H9 (cell line): ENCODE measurements around the gene PIEZO2. TPM values are rescaled to one million over a fixed set of nuclear protein-coding genes. Genes with fewer than 3 reads are reported as not detected.

Source experiments
- DNase-seq: peaks from one replicate; pipeline ENCODE4 v3.0.0-alpha.2; 2017
- H2AFZ ChIP-seq: one replicate; pipeline ENCODE4 v1.6.1; 2013; ENCODE audit warnings: mild to moderate bottlenecking, low read length, control low read depth, moderate library complexity
- H2AK5ac ChIP-seq: 2 replicates; pipeline ENCODE4 v1.6.1; 2013; ENCODE audit warnings: low read length, control low read depth, mixed read lengths; ENCODE audit not compliant: insufficient read length
- H2BK120ac ChIP-seq: one replicate; pipeline ENCODE4 v1.6.1; 2013; ENCODE audit warnings: low read depth, mild to moderate bottlenecking, low read length, control low read depth, inconsistent platforms; ENCODE audit not compliant: poor library complexity, severe bottlenecking
- H2BK12ac ChIP-seq: 2 replicates; pipeline ENCODE4 v1.6.1; 2013; ENCODE audit warnings: low read length, control low read depth, mixed read lengths, low read depth; ENCODE audit not compliant: insufficient read length
- H2BK15ac ChIP-seq: 2 replicates; pipeline ENCODE4 v1.6.1; 2013; ENCODE audit warnings: low read depth, low read length, control low read depth
- H2BK20ac ChIP-seq: one replicate; pipeline ENCODE4 v1.6.1; 2013; ENCODE audit warnings: low read depth, mild to moderate bottlenecking, low read length, control low read depth, inconsistent platforms; ENCODE audit not compliant: poor library complexity, severe bottlenecking
- H2BK5ac ChIP-seq: 2 replicates; pipeline ENCODE4 v1.6.1; 2013; ENCODE audit warnings: low read length, control low read depth, mixed read lengths; ENCODE audit not compliant: insufficient read length
- H3K14ac ChIP-seq: 2 replicates; pipeline ENCODE4 v1.6.1; 2013; ENCODE audit warnings: low read length, control low read depth; ENCODE audit not compliant: insufficient read depth
- H3K18ac ChIP-seq: 2 replicates; pipeline ENCODE4 v1.6.1; 2013; ENCODE audit warnings: low read depth, mild to moderate bottlenecking, mixed read lengths, low read length, control low read depth; ENCODE audit not compliant: insufficient read length
- H3K23ac ChIP-seq: 2 replicates; pipeline ENCODE4 v1.6.1; 2013; ENCODE audit warnings: low read length, control low read depth, mixed read lengths, low read depth; ENCODE audit not compliant: insufficient read length
- H3K23me2 ChIP-seq: 2 replicates; pipeline ENCODE4 v1.6.1; 2013; ENCODE audit warnings: low read depth, mild to moderate bottlenecking, mixed read lengths, low read length, control low read depth; ENCODE audit not compliant: insufficient read length, poor library complexity, severe bottlenecking
- H3K27ac ChIP-seq: 2 replicates; pipeline ENCODE4 v1.5.1; 2013; ENCODE audit warnings: low read length, control low read depth, mixed read lengths, low read depth; ENCODE audit not compliant: insufficient read length
- H3K27me3 ChIP-seq: 2 replicates; pipeline ENCODE4 v1.6.1; 2013; ENCODE audit warnings: low read length, control low read depth, inconsistent platforms; ENCODE audit not compliant: insufficient read depth
- H3K4ac ChIP-seq: 2 replicates; pipeline ENCODE4 v1.6.1; 2013; ENCODE audit warnings: low read depth, mild to moderate bottlenecking, control low read depth, inconsistent platforms, low read length, moderate library complexity
- H3K4me1 ChIP-seq: 2 replicates; pipeline ENCODE4 v1.6.1; 2013; ENCODE audit warnings: low read length, control low read depth, inconsistent platforms; ENCODE audit not compliant: insufficient read depth
- H3K4me2 ChIP-seq: 2 replicates; pipeline ENCODE4 v1.6.1; 2013; ENCODE audit warnings: low read length, control low read depth, mixed read lengths; ENCODE audit not compliant: insufficient read length, insufficient read depth
- H3K56ac ChIP-seq: 2 replicates; pipeline ENCODE4 v1.6.1; 2013; ENCODE audit warnings: low read depth, mild to moderate bottlenecking, mixed read lengths, low read length, control low read depth; ENCODE audit not compliant: insufficient read length
- H3K79me1 ChIP-seq: 2 replicates; pipeline ENCODE4 v1.6.1; 2013; ENCODE audit warnings: low read depth, mild to moderate bottlenecking, moderate library complexity, low read length, control low read depth, inconsistent platforms; ENCODE audit not compliant: insufficient read depth, poor library complexity, severe bottlenecking
- H3K79me2 ChIP-seq: 2 replicates; pipeline ENCODE4 v1.6.1; 2013; ENCODE audit warnings: low read length, control low read depth, inconsistent platforms; ENCODE audit not compliant: insufficient read depth
- H3K9ac ChIP-seq: 2 replicates; pipeline ENCODE4 v1.6.1; 2013; ENCODE audit warnings: low read length, control low read depth, mixed read lengths; ENCODE audit not compliant: insufficient read length; ENCODE audit errors: extremely low read depth
- H3K9me3 ChIP-seq: one replicate; pipeline ENCODE4 v1.6.1; 2013; ENCODE audit warnings: low read depth, low read length, inconsistent platforms; ENCODE audit not compliant: control insufficient read depth
- H3T11ph ChIP-seq: one replicate; pipeline ENCODE4 v1.6.1; 2013; ENCODE audit warnings: mild to moderate bottlenecking, low read length, control low read depth, inconsistent platforms
- H4K20me1 ChIP-seq: one replicate; pipeline ENCODE4 v1.6.1; 2013; ENCODE audit not compliant: control insufficient read depth, insufficient read length, insufficient read depth
- H4K5ac ChIP-seq: 2 replicates; pipeline ENCODE4 v1.6.1; 2013; ENCODE audit warnings: low read depth, mild to moderate bottlenecking, mixed read lengths, low read length, control low read depth; ENCODE audit not compliant: insufficient read length
- H4K8ac ChIP-seq: replicated peaks from 2 replicates; pipeline ENCODE4 v1.6.1; 2013; ENCODE audit warnings: low read length, control low read depth, mixed read lengths, low read depth; ENCODE audit not compliant: insufficient read length
- H4K91ac ChIP-seq: 2 replicates; pipeline ENCODE4 v1.6.1; 2013; ENCODE audit warnings: low read depth, mild to moderate bottlenecking, moderate library complexity, mixed read lengths, low read length, control low read depth; ENCODE audit not compliant: insufficient read length
- H3K27ac Mint-ChIP-seq, 3 experiments: 2 replicates in 2 of 3; 3 replicates in 1 of 3; pipeline ENCODE4 v1.8.0; 2020 to 2021; ENCODE audit warnings: mixed read lengths in 3 of 3, mild to moderate bottlenecking in 1 of 3, moderate library complexity in 1 of 3
- H3K27me3 Mint-ChIP-seq: 2 replicates; pipeline ENCODE4 v1.8.0; 2021; ENCODE audit warnings: low read depth, mild to moderate bottlenecking, moderate library complexity, mixed read lengths
- H3K36me3 Mint-ChIP-seq, 3 experiments: 2 replicates in 2 of 3; 3 replicates in 1 of 3; pipeline ENCODE4 v1.8.0; 2020 to 2021; ENCODE audit warnings: low read depth in 3 of 3, mixed read lengths in 3 of 3; ENCODE audit not compliant: insufficient read depth in 1 of 3
- H3K4me1 Mint-ChIP-seq, 2 experiments: 2 replicates each; pipeline ENCODE4 v1.8.0; 2020; ENCODE audit warnings: mixed read lengths in 2 of 2
- H3K4me3 Mint-ChIP-seq, 2 experiments: 2 replicates in 1 of 2; 3 replicates in 1 of 2; pipeline ENCODE4 v1.8.0; 2020 to 2021; ENCODE audit warnings: mild to moderate bottlenecking in 2 of 2, mixed read lengths in 2 of 2, moderate library complexity in 1 of 2
- H3K9me3 Mint-ChIP-seq, 2 experiments: 2 replicates in 1 of 2; 3 replicates in 1 of 2; pipeline ENCODE4 v1.8.0; 2020; ENCODE audit warnings: mild to moderate bottlenecking in 2 of 2, mixed read lengths in 2 of 2, moderate library complexity in 1 of 2
- CTCF ChIP-seq: fragments of 200-600 bp; sonication (generic); conservative IDR thresholded peaks from 3 replicates; pipeline ENCODE4 v1.8.0; 2021; ENCODE audit warnings: antibody characterized with exemption, mild to moderate bottlenecking
- WGBS: extraction: QIAGEN DNeasy Blood & Tissue Kit; methylation state at CpG from one replicate; pipeline ENCODE4 v1.1.7; 2013; ENCODE audit warnings: missing lambda C conversion rate, low lambda C conversion rate, mixed read lengths; ENCODE audit not compliant: insufficient read length; ENCODE audit errors: extremely low coverage; 5-methylcytosine and 5-hydroxymethylcytosine counted together
- total RNA-seq: library from RNA; stranded (reverse); gene quantifications from 2 replicates; pipeline ENCODE4 v1.2.1, GENCODE V29; 2021

Gene PIEZO2
- total RNA-seq, 1 experiment from 2014 or later: 3.9 TPM

DNA sequence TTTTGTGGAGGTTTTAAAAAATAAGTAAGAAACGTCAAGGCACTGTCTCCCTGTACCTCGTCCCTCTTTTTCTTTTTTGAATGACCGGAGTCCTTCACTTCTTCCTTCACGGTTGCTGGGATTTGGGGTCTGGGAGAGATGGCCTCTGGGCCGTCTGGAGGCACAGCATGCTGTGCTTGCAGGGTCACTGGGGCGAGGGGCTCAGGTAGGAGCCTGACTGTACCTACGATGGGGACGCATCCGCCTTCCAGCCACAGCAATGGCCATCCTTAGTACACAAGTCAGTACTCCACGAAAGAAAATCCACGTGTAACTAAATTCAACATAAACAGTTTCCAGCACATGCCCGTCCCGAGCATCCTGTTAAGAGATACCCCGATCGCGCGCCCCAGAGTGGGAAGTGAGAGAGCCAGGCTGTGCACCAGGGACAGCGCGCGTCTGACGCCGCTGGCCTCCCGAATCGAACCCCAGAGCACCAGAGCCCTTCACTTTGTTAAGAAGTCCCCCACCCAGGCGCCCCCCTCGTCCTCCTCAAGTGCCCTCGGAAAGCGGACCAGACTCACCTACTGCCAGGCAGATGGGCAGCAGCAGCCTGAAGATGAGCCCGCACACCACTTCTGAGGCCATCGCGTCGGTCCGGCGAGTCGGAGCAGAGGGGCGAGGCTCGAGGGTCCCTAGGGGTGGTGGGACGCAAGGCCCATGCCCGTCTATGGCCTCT, 1.2 kb downstream of the PIEZO2 start:
- no peak overlapping the region for H3K4ac ChIP-seq
- no peaks in the 10 kb centered on the region for H3K9me3 ChIP-seq
- no peak overlapping the region for H2BK12ac ChIP-seq
- Mint-ChIP-seq H3K27ac (peak overlapping the region in 1 of 3 experiments; percentile 78; a peak in 1 of 7 replicates), H3K9me3 (no peaks in the 10 kb centered on the region; a peak in 2 of 5 replicates), H3K27me3 (peaks cover 49% of the 10 kb centered on the region), H3K36me3 (peaks cover 0 to 5% (median 0%) of the 10 kb centered on the region in 3 experiments; a peak in 3 of 7 replicates), H3K4me1 (peaks cover 41 to 47% of the 10 kb centered on the region in 2 experiments), H3K4me3 (peak overlapping the region; percentile 64 to 81)
- H4K91ac ChIP-seq: no peak overlapping the region
- H2AFZ ChIP-seq: no peak overlapping the region
- no peak overlapping the region for H4K5ac ChIP-seq
- peaks cover 16% of the 10 kb centered on the region; the same call in 1 of the 2 replicates for H3K4me1 ChIP-seq
- no peak overlapping the region for H2AK5ac ChIP-seq
- peak; percentile 35 for DNase-seq
- H3K14ac ChIP-seq: peak overlapping the region; percentile 31
- no peak overlapping the region for H3T11ph ChIP-seq
- no peak overlapping the region for H3K27ac ChIP-seq
- no peak overlapping the region for H3K56ac ChIP-seq
- peaks cover 18% of the 10 kb centered on the region for H3K23me2 ChIP-seq
- no peak overlapping the region for H2BK5ac ChIP-seq
- no peak overlapping the region for H3K18ac ChIP-seq
- H3K9ac ChIP-seq: no peak overlapping the region
- no peak for TF ChIP-seq CTCF
- H4K20me1 ChIP-seq: no peaks in the 10 kb centered on the region
- H2BK15ac ChIP-seq: no peak overlapping the region
- H3K27me3 ChIP-seq: peaks cover 15% of the 10 kb centered on the region; the same call in 1 of the 2 replicates
- H3K23ac ChIP-seq: no peak overlapping the region
- H3K79me1 ChIP-seq: no peaks in the 10 kb centered on the region
- H2BK20ac ChIP-seq: no peak overlapping the region
- peaks cover 3% of the 10 kb centered on the region; the same call in 1 of the 2 replicates for H3K79me2 ChIP-seq
- WGBS: no CpG with 5 or more reads among the region's 39 CpGs
- H3K4me2 ChIP-seq: peak overlapping the region; percentile 94
- no peak overlapping the region for H2BK120ac ChIP-seq
- no peak overlapping the region for H4K8ac ChIP-seq
